ENCODE measurements around the gene FAM20B.

Gene FAM20B

GRCh38 chr1:179048339-179049124, 22.8 kb downstream of the FAM20B start:
- DNase-seq (ENCODE audit: low spot score), result no peak

- no peak for DNase-seq (ENCODE audit: low spot score)
Observed at GRCh38 chr1:179052776-179053175, 27.1 kb downstream of the FAM20B start.

- DNase-seq (ENCODE audit: low spot score), result no peak
Observed at GRCh38 chr1:179053486-179053885, 27.8 kb downstream of the FAM20B start.

- no peak for DNase-seq (ENCODE audit: low spot score)
Observed at GRCh38 chr1:179055937-179056336, 30.2 kb downstream of the FAM20B start.

GRCh38 chr1:179058487-179059483, 33.1 kb downstream of the FAM20B start:
- no peak for DNase-seq (ENCODE audit: low spot score)

- DNase-seq (ENCODE audit: low spot score), result no peak
Observed at GRCh38 chr1:179061360-179062282, 35.9 kb downstream of the FAM20B start.

- no peak for DNase-seq (ENCODE audit: low spot score)
Observed at GRCh38 chr1:179066471-179066870, 40.8 kb downstream of the FAM20B start.

GRCh38 chr1:179077396-179077795, 51.7 kb downstream of the FAM20B start:
- DNase-seq (ENCODE audit: low spot score), result no peak

GRCh38 chr1:179079113-179079761, 53.5 kb downstream of the FAM20B start:
- DNase-seq (ENCODE audit: low spot score), result peak; percentile 73

GRCh38 chr1:179080866-179081686, 55.4 kb downstream of the FAM20B start:
- DNase-seq (ENCODE audit: low spot score), result peak; percentile 35

- DNase-seq (ENCODE audit: low spot score), result peak; percentile 81
Observed at GRCh38 chr1:179081687-179082332, 56.1 kb downstream of the FAM20B start, which contains the start of gene TOR3A. TSS of gene TOR3A (plus strand) at chr1:179082070. CDS start at chr1:179082129, 59 bp downstream.

- DNase-seq (ENCODE audit: low spot score), result peak; percentile 16
Observed at GRCh38 chr1:179082333-179082998, 56.8 kb downstream of the FAM20B start.

- peak; percentile 19 for DNase-seq (ENCODE audit: low spot score)
Observed at GRCh38 chr1:179082999-179083335, 57.3 kb downstream of the FAM20B start.

- DNase-seq (ENCODE audit: low spot score), result no peak
Observed at GRCh38 chr1:179083533-179083932, 57.8 kb downstream of the FAM20B start.

GRCh38 chr1:179087665-179088064, 62.0 kb downstream of the FAM20B start:
- no peak for DNase-seq (ENCODE audit: low spot score)

- DNase-seq (ENCODE audit: low spot score), result no peak
Observed at GRCh38 chr1:179089827-179090482, 64.3 kb downstream of the FAM20B start.

GRCh38 chr1:179090522-179090921, 64.8 kb downstream of the FAM20B start:
- DNase-seq (ENCODE audit: low spot score), result no peak

- no peak for DNase-seq (ENCODE audit: low spot score)
Observed at GRCh38 chr1:179090923-179091322, 65.2 kb downstream of the FAM20B start.

- DNase-seq (ENCODE audit: low spot score), result no peak
Observed at GRCh38 chr1:179091691-179092165, 66.0 kb downstream of the FAM20B start.
